ENCODE data around the gene CHMP2B. TPM values are rescaled to one million over a fixed set of nuclear protein-coding genes. Genes with fewer than 3 reads are reported as not detected.

Gene CHMP2B
- total and polyA plus RNA-seq, 9 of the 15 experiments (the other 6 are each of a cell fraction or from before 2014, with no cell fraction given) = 7.4 to 17.7 (median 10.6) TPM

DNA sequence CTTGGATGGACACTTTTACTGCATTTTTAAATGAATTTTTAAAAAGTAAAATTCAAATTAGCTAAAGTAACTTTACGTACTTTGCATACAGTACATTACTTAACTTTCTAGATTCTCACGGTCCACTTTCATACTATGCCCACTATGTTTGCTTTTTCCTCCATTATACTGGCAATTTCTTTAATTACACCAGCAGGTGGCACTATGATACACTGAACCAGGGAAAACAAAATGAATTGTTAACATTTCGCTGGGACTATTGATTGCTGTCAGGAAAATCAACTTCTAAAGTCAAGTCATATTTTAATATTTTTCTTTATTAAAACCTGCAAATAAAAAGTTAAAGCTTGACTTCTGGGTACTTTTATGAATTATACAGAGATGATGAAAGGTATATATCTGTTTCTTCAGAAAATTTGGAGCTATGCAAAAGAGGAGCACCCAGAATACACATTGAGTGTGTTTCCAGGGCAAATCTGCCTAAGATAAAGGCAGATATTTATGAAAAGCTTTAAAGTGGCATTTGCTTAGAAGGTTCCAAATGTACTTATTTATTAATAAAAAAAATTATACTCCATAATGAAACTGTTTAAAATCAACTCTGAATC, 71.1 kb downstream of the CHMP2B start:
- Histone ChIP-seq H3K4me1 (replicated peaks in 1 of 2; ENCODE audit: control insufficient read depth in 2 of 2, insufficient read depth in 2 of 2, low read length in 2 of 2) (no peaks in the 10 kb centered on the region), H3K4me2 (ENCODE audit: insufficient read depth, low read length) (no peak overlapping the region), H2AFZ (ENCODE audit: low read depth, low read length) (no peak overlapping the region), H3K4me3 (no peak overlapping the region), H4K20me1 (replicated peaks; ENCODE audit: control insufficient read depth, insufficient read depth, low read length) (no peaks in the 10 kb centered on the region), H3K79me2 (ENCODE audit: control insufficient read depth, insufficient read depth, low read length) (no peaks in the 10 kb centered on the region), H3K9me3 (replicated peaks; ENCODE audit: control insufficient read depth, insufficient read depth, low read depth, low read length) (no peaks in the 10 kb centered on the region), H3K27ac (ENCODE audit: extremely low read depth, low read depth, low read length) (no peak overlapping the region), H3K36me3 (ENCODE audit: control insufficient read depth, insufficient read depth, low read length) (no peaks in the 10 kb centered on the region), H3K9ac (ENCODE audit: insufficient read depth in 1 of 2, low read depth in 2 of 2, low read length in 2 of 2) (no peak overlapping the region), H3K27me3 (ENCODE audit: control insufficient read depth in 2 of 2, insufficient read depth in 2 of 2, low read length in 2 of 2) (no peaks in the 10 kb centered on the region), H3K9me1 (ENCODE audit: control insufficient read depth, insufficient read depth, low read length) (no peaks in the 10 kb centered on the region)
- in situ Hi-C loops (cut with MboI) = no loop called here
- ChIA-PET POLR2A (no interaction called here), CTCF (ENCODE audit: low intra/inter-chr PET ratio) (interaction anchor here (0.6 to 1.7 kb wide), 4 partner anchors 205 to 869 kb away, joined by 4 to 13 read pairs (median 6); no protein-coding TSS in a partner anchor)
- DNase-seq (ENCODE audit: extremely low read depth in 1 of 4, low spot score in 3 of 4) = peak; percentile 16 to 29 (median 20)
- WGBS (ENCODE audit: insufficient coverage, low coverage, missing lambda C conversion rate) = 0% methylated on average over 3 of the region's 3 CpGs
- peak; percentile 77 for ATAC-seq
- intact Hi-C loops (cut with micrococcal nuclease) = loop anchor here (1.0 to 10.0 kb wide), 4 partner anchors 57 to 882 kb away; no protein-coding TSS in a partner anchor
- FAIRE-seq = no peak
- no TSS peak for BruUV-seq (replicated peaks)
- peak; percentile 68 to 70 for TF ChIP-seq RAD21 (CRISPR knock-in tag; conservative IDR thresholded peaks at IDR 0.05 in 1 of 2, IDR thresholded peaks at IDR 0.05 in 1 of 2)
- no peak for TF ChIP-seq BRF1 (IDR thresholded peaks at IDR 0.05; ENCODE audit: borderline replicate concordance, extremely low read depth, insufficient read length)
- TF ChIP-seq MEIS2 (IDR thresholded peaks at IDR 0.05; ENCODE audit: partially characterized antibody) = no peak
- 0 out of 2 replicates have a peak, but pooled peaks have one; percentile 9 for TF ChIP-seq SMC3 (conservative IDR thresholded peaks at IDR 0.05; ENCODE audit: insufficient read depth, low read depth, low read length)
- TF ChIP-seq ARID3A (IDR thresholded peaks at IDR 0.05; ENCODE audit: borderline replicate concordance, low read depth, low read length) = peak; percentile 58; the same call in 1 of the 2 replicates
- TF ChIP-seq ZNF12 (CRISPR knock-in tag; IDR thresholded peaks at IDR 0.05) = no peak
- no peak for TF ChIP-seq ZNF551 (CRISPR knock-in tag; IDR thresholded peaks at IDR 0.05)
- TF ChIP-seq, protein P1, sequence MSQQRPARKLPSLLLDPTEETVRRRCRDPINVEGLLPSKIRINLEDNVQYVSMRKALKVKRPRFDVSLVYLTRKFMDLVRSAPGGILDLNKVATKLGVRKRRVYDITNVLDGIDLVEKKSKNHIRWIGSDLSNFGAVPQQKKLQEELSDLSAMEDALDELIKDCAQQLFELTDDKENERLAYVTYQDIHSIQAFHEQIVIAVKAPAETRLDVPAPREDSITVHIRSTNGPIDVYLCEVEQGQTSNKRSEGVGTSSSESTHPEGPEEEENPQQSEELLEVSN (IDR thresholded peaks at IDR 0.05; ENCODE audit: borderline replicate concordance in 1 of 2, extremely low read depth in 1 of 2, insufficient read depth in 1 of 2, insufficient read length in 1 of 2, low read depth in 1 of 2, low read length in 1 of 2, poor library complexity in 1 of 2, severe bottlenecking in 1 of 2) = no peak
- no peak for TF ChIP-seq CSDE1 (IDR thresholded peaks at IDR 0.05)

Measured in K562 (cell line).